HCT116 (cell line): ENCODE measurements around the gene CPNE5. TPM values are rescaled to one million over a fixed set of nuclear protein-coding genes. Genes with fewer than 3 reads are reported as not detected.

ENCODE experiments used
- ATAC-seq: fragments of 200-7000 bp; cut with Tn5 transposase; 2 replicates; pipeline ENCODE4 v1.9.1; 2020; ENCODE audit warnings: mild to moderate bottlenecking, moderate library complexity
- BruUV-seq: library from RNA; stranded (reverse); fragments of 400-500 nt; replicated peaks from 2 replicates; lab custom pipeline; 2021; lab: Mats Ljungman, UMichigan
- CTCF ChIA-PET: fragments of 300-600 bp; sonication (Branson Sonifier 250); formaldehyde crosslinking; loops from one replicate; lab custom pipeline; 2021; ENCODE audit warnings: antibody characterized with exemption; lab: Charles Lee
- POLR2A ChIA-PET: fragments of 300-600, 350-600 bp; sonication (Branson Sonifier 250); formaldehyde crosslinking; loops from one replicate; lab custom pipeline; 2021; ENCODE audit warnings: antibody characterized with exemption; lab: Charles Lee
- RAD21 ChIA-PET, 2 experiments: fragments of 300-600 bp; sonication (Branson Sonifier 250); formaldehyde crosslinking; loops; one replicate each; lab custom pipeline; 2023; ENCODE audit warnings: low total read pairs in 2 of 2; ENCODE audit not compliant: uncharacterized antibody in 2 of 2, unreplicated experiment in 2 of 2, low non-redundant PET in 1 of 2; lab: Charles Lee
- DNase-seq: peaks from one replicate; pipeline ENCODE4 v3.0.0-alpha.2; 2010; ENCODE audit warnings: low read depth, low spot score
- H2AFZ ChIP-seq: fragments of 200-600 bp; shearing (Covaris generic), sonication (generic); 2 replicates; pipeline ENCODE4 v1.6.1; 2017; ENCODE audit warnings: low read depth, mixed run types, mixed read lengths, antibody characterized with exemption, low read length; ENCODE audit not compliant: poor library complexity, severe bottlenecking
- H3K27ac ChIP-seq: 2 replicates; pipeline ENCODE4 v1.5.1; 2012; ENCODE audit warnings: low read depth, low read length
- H3K27me3 ChIP-seq: fragments of 200-600 bp; sonication (generic); 2 replicates; pipeline ENCODE4 v1.6.1; 2016; ENCODE audit warnings: mixed run types, low read length, mixed read lengths; ENCODE audit not compliant: insufficient read depth
- H3K36me3 ChIP-seq, 2 experiments: fragments of 200-500 bp in 1 of 2; fragments of 200-600 bp in 1 of 2; sonication (Bioruptor generic) in 1 of 2; sonication (generic) in 1 of 2; 2 replicates each; pipeline versions ENCODE4 v1.5.1 to v1.6.1; 2014 to 2016; ENCODE audit warnings: low read length in 2 of 2, inconsistent platforms in 1 of 2, mixed read lengths in 1 of 2, mixed run types in 1 of 2; ENCODE audit not compliant: insufficient read depth in 2 of 2, control insufficient read depth in 1 of 2
- H3K4me1 ChIP-seq, 2 experiments: fragments of 200-600 bp in 1 of 2; sonication (generic) in 1 of 2; 2 replicates each; pipeline versions ENCODE4 v1.5.1 to v1.6.1; 2012 to 2017; ENCODE audit warnings: low read length in 2 of 2, inconsistent platforms in 1 of 2, mild to moderate bottlenecking in 1 of 2, mixed read lengths in 1 of 2, mixed run types in 1 of 2, moderate library complexity in 1 of 2; ENCODE audit not compliant: insufficient read depth in 2 of 2, control insufficient read depth in 1 of 2
- H3K4me2 ChIP-seq: fragments of 200-600 bp; sonication (generic); 2 replicates; pipeline ENCODE4 v1.6.1; 2017; ENCODE audit warnings: mixed run types, low read length, mixed read lengths
- H3K4me3 ChIP-seq, 2 experiments: fragments of 200-600 bp in 1 of 2; sonication (generic) in 1 of 2; replicated peaks in 1 of 2; 2 replicates each; pipeline ENCODE4 v1.5.1; 2011 to 2016; ENCODE audit warnings: low read length in 2 of 2, control low read depth in 1 of 2, low read depth in 1 of 2, mild to moderate bottlenecking in 1 of 2, mixed read lengths in 1 of 2, mixed run types in 1 of 2
- H3K79me2 ChIP-seq: fragments of 200-600 bp; sonication (generic); 2 replicates; pipeline ENCODE4 v1.6.1; 2017; ENCODE audit warnings: mild to moderate bottlenecking, mixed run types, low read length, moderate library complexity, mixed read lengths; ENCODE audit not compliant: insufficient read depth
- H3K9ac ChIP-seq: fragments of 200-600 bp; sonication (generic); 2 replicates; pipeline ENCODE4 v1.6.1; 2016; ENCODE audit warnings: low read length, mixed read lengths
- H3K9me2 ChIP-seq: fragments of 200-600 bp; sonication (generic), shearing (Covaris generic); 2 replicates; pipeline ENCODE4 v1.6.1; 2017; ENCODE audit warnings: mixed run types, mild to moderate bottlenecking, moderate library complexity; ENCODE audit not compliant: insufficient read depth
- H3K9me3 ChIP-seq, 2 experiments: fragments of 200-500 bp in 1 of 2; fragments of 200-600 bp in 1 of 2; sonication (Bioruptor generic) in 1 of 2; sonication (generic) in 1 of 2; 2 replicates each; pipeline ENCODE4 v1.6.1; 2014 to 2017; ENCODE audit warnings: low read length in 2 of 2, mixed read lengths in 2 of 2, inconsistent platforms in 1 of 2, low read depth in 1 of 2, mild to moderate bottlenecking in 1 of 2, mixed run types in 1 of 2, moderate library complexity in 1 of 2; ENCODE audit not compliant: control insufficient read depth in 1 of 2, insufficient read depth in 1 of 2
- H4K20me1 ChIP-seq: fragments of 200-600 bp; sonication (generic), shearing (Covaris generic); 2 replicates; pipeline ENCODE4 v1.6.1; 2017; ENCODE audit warnings: mixed run types, mild to moderate bottlenecking, moderate library complexity; ENCODE audit not compliant: insufficient read depth
- CBX3 ChIP-seq: IDR thresholded peaks from 2 replicates; pipeline ENCODE4 v1.6.1; 2012; ENCODE audit warnings: low read depth
- CTCF ChIP-seq, 3 experiments: fragments of 200-600 bp in 1 of 3; sonication (generic) in 1 of 3; IDR thresholded peaks in 2 of 3; conservative IDR thresholded peaks in 1 of 3; 2 replicates each; pipeline ENCODE4 v1.5.1; 2012 to 2017; ENCODE audit warnings: low read depth in 2 of 3, low read length in 2 of 3, antibody characterized with exemption in 1 of 3, borderline replicate concordance in 1 of 3, control low read depth in 1 of 3, mild to moderate bottlenecking in 1 of 3, mixed read lengths in 1 of 3, mixed run types in 1 of 3, moderate library complexity in 1 of 3; ENCODE audit not compliant: insufficient read depth in 1 of 3
- ELF1 ChIP-seq: IDR thresholded peaks from 2 replicates; pipeline ENCODE4 v1.6.1; 2012; ENCODE audit warnings: low read depth, borderline replicate concordance
- EZH2 ChIP-seq: fragments of 200-600 bp; sonication (generic); IDR thresholded peaks from 2 replicates; pipeline ENCODE4 v1.6.1; 2017; ENCODE audit warnings: antibody characterized with exemption, mixed run types
- JUND ChIP-seq: IDR thresholded peaks from 2 replicates; pipeline ENCODE4 v1.6.1; 2012
- POLR2AphosphoS5 ChIP-seq: IDR thresholded peaks from 2 replicates; pipeline ENCODE4 v1.6.1; 2011; ENCODE audit warnings: mild to moderate bottlenecking, low read depth, low read length, moderate library complexity
- RAD21 ChIP-seq: IDR thresholded peaks from 2 replicates; pipeline ENCODE4 v1.6.1; 2012; ENCODE audit warnings: low read depth, mild to moderate bottlenecking
- SP1 ChIP-seq: IDR thresholded peaks from 2 replicates; pipeline ENCODE4 v1.6.1; 2012; ENCODE audit warnings: low read depth
- SRF ChIP-seq: IDR thresholded peaks from 2 replicates; pipeline ENCODE4 v1.6.1; 2012; ENCODE audit warnings: low read depth
- YY1 ChIP-seq: IDR thresholded peaks from 2 replicates; pipeline ENCODE4 v1.6.1; 2011; ENCODE audit warnings: low read length, low read depth, moderate library complexity, mild to moderate bottlenecking; ENCODE audit not compliant: insufficient replicate concordance; ENCODE audit errors: extremely low read depth
- ZFX ChIP-seq: fragments of 450-650 bp; IDR thresholded peaks from 2 replicates; pipeline ENCODE4 v1.6.1; 2017
- ZNF274 ChIP-seq: fragments of 200-500 bp; sonication (Bioruptor generic); IDR thresholded peaks from 2 replicates; pipeline ENCODE4 v1.6.1; 2014; ENCODE audit warnings: mild to moderate bottlenecking, low read depth, low read length, inconsistent platforms
- intact Hi-C: fragments of 100-400 bp; cut with micrococcal nuclease; formaldehyde crosslinking; loops from 2 replicates; pipeline ENCODE4 v1.10.0; 2022
- total RNA-seq: library from RNA; stranded (reverse); gene quantifications from one replicate; pipeline ENCODE4 v1.2.1, GENCODE V29; 2021; ENCODE audit not compliant: unreplicated experiment

CPNE5 gene
- total RNA-seq, 1 experiment from 2014 or later: not detected

DNA sequence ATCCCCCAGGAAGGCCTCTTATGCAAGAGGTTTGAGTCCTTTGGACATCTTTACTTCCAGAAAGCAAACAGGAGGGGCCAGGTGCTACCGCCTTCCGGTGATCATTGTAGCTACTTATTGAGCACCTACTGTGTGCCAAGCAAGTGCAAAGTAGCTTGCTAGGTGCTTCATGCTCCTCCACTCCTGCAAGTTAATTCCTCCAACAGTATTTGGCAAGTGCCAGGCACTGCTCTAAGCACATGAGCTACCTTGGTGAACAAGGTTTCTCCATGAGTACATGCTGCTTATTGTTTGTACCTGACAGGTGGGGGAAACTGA lies 2.3 kb downstream of the CPNE5 start:
- H3K4me1 ChIP-seq: peaks cover 0 to 7% of the 10 kb centered on the region in 2 experiments; a peak in 1 of 4 replicates
- DNase-seq: no peak
- H3K9me2 ChIP-seq: no peaks in the 10 kb centered on the region
- H3K4me2 ChIP-seq: no peak overlapping the region
- no peak for TF ChIP-seq YY1
- no peak for TF ChIP-seq CBX3
- TF ChIP-seq CTCF (IDR thresholded peaks at IDR 0.05 in 2 of 3, conservative IDR thresholded peaks at IDR 0.05 in 1 of 3; ENCODE audit: borderline replicate concordance in 1 of 3, insufficient read depth in 1 of 3, low read depth in 2 of 3, low read length in 2 of 3): no peak
- no peak for TF ChIP-seq JUND
- TF ChIP-seq SRF: no peak
- TF ChIP-seq SP1: no peak
- no peak for TF ChIP-seq EZH2
- no peak for TF ChIP-seq POLR2AphosphoS5
- TF ChIP-seq RAD21: no peak
- TF ChIP-seq ELF1: no peak
- TF ChIP-seq ZFX: no peak
- no peak for TF ChIP-seq ZNF274
- H3K9me3 ChIP-seq: no peaks in the 10 kb centered on the region
- ChIA-PET POLR2A (no interaction called here), RAD21 (no interaction called here), CTCF (interaction anchor here (2.1 kb wide), 1 partner anchor 12 kb away, joined by 6 read pairs; no protein-coding TSS in a partner anchor)
- H3K4me3 ChIP-seq: no peak overlapping the region
- BruUV-seq: no TSS peak
- intact Hi-C loops: no loop called here
- H2AFZ ChIP-seq: no peak overlapping the region
- peaks cover 10% of the 10 kb centered on the region; the same call in 1 of the 2 replicates for H3K27me3 ChIP-seq
- no peaks in the 10 kb centered on the region for H4K20me1 ChIP-seq
- no peak overlapping the region for H3K27ac ChIP-seq
- H3K36me3 ChIP-seq: no peaks in the 10 kb centered on the region
- ATAC-seq: no peak
- no peak overlapping the region for H3K9ac ChIP-seq
- no peaks in the 10 kb centered on the region for H3K79me2 ChIP-seq
